HepG2 (cell line): ENCODE measurements around the gene SNX21. TPM values are rescaled to one million over a fixed set of nuclear protein-coding genes. Genes with fewer than 3 reads are reported as not detected.

Experiments used
- DPF2 ChIP-seq: sonication (generic); formaldehyde crosslinking; IDR thresholded peaks from 2 replicates; pipeline ENCODE4 v1.4.0; 2020; ENCODE audit warnings: mild to moderate bottlenecking, low read depth, missing genetic modification reagents, borderline replicate concordance
- ETV5 ChIP-seq: IDR thresholded peaks from 2 replicates; pipeline ENCODE4 v1.6.1; 2018; ENCODE audit warnings: missing biosample characterization, missing genetic modification reagents, inconsistent platforms, borderline replicate concordance
- HDAC1 ChIP-seq: sonication (generic); formaldehyde crosslinking; IDR thresholded peaks from 2 replicates; pipeline ENCODE4 v1.5.1; 2020; ENCODE audit warnings: mild to moderate bottlenecking, missing genetic modification reagents
- HES4 ChIP-seq: sonication (generic); formaldehyde crosslinking; IDR thresholded peaks from 2 replicates; pipeline ENCODE4 v1.9.0; 2021; ENCODE audit warnings: mild to moderate bottlenecking, missing genetic modification reagents, borderline replicate concordance
- HNRNPUL1 ChIP-seq: fragments of 200-400 bp; formaldehyde crosslinking; IDR thresholded peaks from 2 replicates; pipeline ENCODE4 v1.6.1; 2017; ENCODE audit warnings: low read depth, mild to moderate bottlenecking, low read length, moderate library complexity
- HOXA5 ChIP-seq: sonication (generic); formaldehyde crosslinking; IDR thresholded peaks from 2 replicates; pipeline ENCODE4 v1.4.0; 2020; ENCODE audit warnings: missing genetic modification reagents
- KLF16 ChIP-seq, 2 experiments: sonication (generic) in 1 of 2; formaldehyde crosslinking in 1 of 2; IDR thresholded peaks; 2 replicates each; pipeline versions ENCODE4 v1.6.1 to v1.8.0; 2016 to 2023; ENCODE audit warnings: missing genetic modification reagents in 2 of 2, missing compliant biosample characterization in 1 of 2
- MAFG ChIP-seq: sonication (generic); formaldehyde crosslinking; IDR thresholded peaks from 2 replicates; pipeline ENCODE4 v1.5.1; 2020; ENCODE audit warnings: mild to moderate bottlenecking, missing genetic modification reagents
- MAZ ChIP-seq, 2 experiments: sonication (generic) in 1 of 2; formaldehyde crosslinking in 1 of 2; IDR thresholded peaks; 2 replicates each; pipeline versions ENCODE4 v1.5.0 to v1.6.1; 2012 to 2020; ENCODE audit warnings: low read depth in 2 of 2, mild to moderate bottlenecking in 2 of 2, borderline replicate concordance in 1 of 2, improper control_type of control experiment in 1 of 2, low read length in 1 of 2, missing genetic modification reagents in 1 of 2, moderate library complexity in 1 of 2
- NPAS2 ChIP-seq: sonication (generic); formaldehyde crosslinking; IDR thresholded peaks from 2 replicates; pipeline ENCODE4 v1.8.0; 2022; ENCODE audit warnings: mild to moderate bottlenecking, missing genetic modification reagents, borderline replicate concordance
- NR1H2 ChIP-seq: sonication (generic); formaldehyde crosslinking; IDR thresholded peaks from 2 replicates; pipeline ENCODE4 v1.8.1; 2022; ENCODE audit warnings: low read depth, missing genetic modification reagents, borderline replicate concordance
- SOX5 ChIP-seq: IDR thresholded peaks from 2 replicates; pipeline ENCODE4 v1.6.1; 2016; ENCODE audit warnings: borderline replicate concordance
- ZNF230 ChIP-seq: sonication (generic); formaldehyde crosslinking; IDR thresholded peaks from 2 replicates; pipeline ENCODE4 v1.4.0; 2020; ENCODE audit warnings: mild to moderate bottlenecking, missing genetic modification reagents
- ZNF607 ChIP-seq: sonication (generic); formaldehyde crosslinking; IDR thresholded peaks from 2 replicates; pipeline ENCODE4 v1.5.1; 2020; ENCODE audit warnings: missing genetic modification reagents, mild to moderate bottlenecking, borderline replicate concordance
- polyA plus RNA-seq, 8 experiments: library from polyadenylated mRNA; depleted of rRNA in 3 of 8; stranded (reverse) in 7 of 8; unstranded in 1 of 8; fragments of >200 nt; fragmentation: Illumina TruSeq in 4 of 8; extraction: Trizol in 4 of 8; gene quantifications; 2 replicates each; pipeline versions ENCODE4 v1.2.1 to v1.2.3, GENCODE V29; 2011 to 2016; ENCODE audit warnings: low read depth in 4 of 8, missing spikeins in 1 of 8, mixed read lengths in 1 of 8; ENCODE audit not compliant: insufficient read depth in 1 of 8
- total RNA-seq, 5 experiments: library from RNA; depleted of rRNA; stranded (reverse); fragments of >200 nt; fragmentation: Illumina TruSeq; extraction: Trizol; gene quantifications; 2 replicates each; pipeline ENCODE4 v1.2.3, GENCODE V29; 2016; ENCODE audit warnings: low read depth in 1 of 5
- TF ChIP-seq, protein P1 (sequence below): sonication (generic); formaldehyde crosslinking; IDR thresholded peaks from 2 replicates; pipeline ENCODE4 v1.4.0; 2020; ENCODE audit warnings: mild to moderate bottlenecking, missing genetic modification reagents, borderline replicate concordance
- TF ChIP-seq, protein P2 (sequence below): sonication (generic); formaldehyde crosslinking; IDR thresholded peaks from 2 replicates; pipeline ENCODE4 v1.4.0; 2020; ENCODE audit warnings: missing genetic modification reagents
- TF ChIP-seq, protein P3 (sequence below): sonication (generic); formaldehyde crosslinking; IDR thresholded peaks from 2 replicates; pipeline ENCODE4 v1.5.0; 2020; ENCODE audit warnings: mild to moderate bottlenecking, low read depth, missing genetic modification reagents, borderline replicate concordance
- TF ChIP-seq, protein P4 (sequence below): sonication (generic); formaldehyde crosslinking; IDR thresholded peaks from 2 replicates; pipeline ENCODE4 v1.4.0; 2020; ENCODE audit warnings: missing genetic modification reagents, borderline replicate concordance

Gene SNX21
- total and polyA plus RNA-seq, 2 of the 13 experiments (the other 11 are each of a cell fraction or from before 2014, with no cell fraction given) = 7.7 to 12.8 TPM

DNA sequence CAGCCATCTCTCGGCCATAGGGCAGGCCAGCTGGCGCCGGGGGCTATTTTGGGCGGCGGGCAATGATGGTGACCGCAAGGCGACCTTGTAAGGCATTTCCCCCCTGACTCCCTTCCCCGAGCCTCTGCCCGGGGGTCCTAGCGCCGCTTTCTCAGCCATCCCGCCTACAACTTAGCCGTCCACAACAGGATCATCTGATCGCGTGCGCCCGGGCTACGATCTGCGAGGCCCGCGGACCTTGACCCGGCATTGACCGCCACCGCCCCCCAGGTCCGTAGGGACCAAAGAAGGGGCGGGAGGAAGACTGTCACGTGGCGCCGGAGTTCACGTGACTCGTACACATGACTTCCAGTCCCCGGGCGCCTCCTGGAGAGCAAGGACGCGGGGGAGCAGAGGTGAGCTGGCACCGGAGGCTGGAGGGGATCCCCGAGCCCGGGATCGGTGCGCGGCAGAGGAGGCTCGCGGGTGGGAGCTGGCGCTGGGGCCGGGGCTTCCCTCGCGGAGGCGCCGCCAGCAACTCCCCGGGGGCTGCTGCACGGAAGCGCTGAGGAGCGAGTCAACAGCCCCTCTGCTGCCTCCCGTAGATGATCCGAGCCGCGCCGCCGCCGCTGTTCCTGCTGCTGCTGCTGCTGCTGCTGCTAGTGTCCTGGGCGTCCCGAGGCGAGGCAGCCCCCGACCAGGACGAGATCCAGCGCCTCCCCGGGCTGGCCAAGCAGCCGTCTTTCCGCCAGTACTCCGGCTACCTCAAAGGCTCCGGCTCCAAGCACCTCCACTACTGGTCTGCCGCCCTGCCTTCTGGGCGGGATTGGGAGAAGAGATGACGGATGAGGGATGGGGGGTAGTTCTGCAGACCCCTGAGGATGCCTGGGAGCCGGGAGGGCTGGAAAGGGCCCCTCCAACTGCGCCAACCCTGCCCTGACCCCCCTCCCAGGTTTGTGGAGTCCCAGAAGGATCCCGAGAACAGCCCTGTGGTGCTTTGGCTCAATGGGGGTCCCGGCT is 57.7 kb downstream of the SNX21 start, which contains the start of the genes CTSA and NEURL2 (continued):
- TF ChIP-seq, protein P1, sequence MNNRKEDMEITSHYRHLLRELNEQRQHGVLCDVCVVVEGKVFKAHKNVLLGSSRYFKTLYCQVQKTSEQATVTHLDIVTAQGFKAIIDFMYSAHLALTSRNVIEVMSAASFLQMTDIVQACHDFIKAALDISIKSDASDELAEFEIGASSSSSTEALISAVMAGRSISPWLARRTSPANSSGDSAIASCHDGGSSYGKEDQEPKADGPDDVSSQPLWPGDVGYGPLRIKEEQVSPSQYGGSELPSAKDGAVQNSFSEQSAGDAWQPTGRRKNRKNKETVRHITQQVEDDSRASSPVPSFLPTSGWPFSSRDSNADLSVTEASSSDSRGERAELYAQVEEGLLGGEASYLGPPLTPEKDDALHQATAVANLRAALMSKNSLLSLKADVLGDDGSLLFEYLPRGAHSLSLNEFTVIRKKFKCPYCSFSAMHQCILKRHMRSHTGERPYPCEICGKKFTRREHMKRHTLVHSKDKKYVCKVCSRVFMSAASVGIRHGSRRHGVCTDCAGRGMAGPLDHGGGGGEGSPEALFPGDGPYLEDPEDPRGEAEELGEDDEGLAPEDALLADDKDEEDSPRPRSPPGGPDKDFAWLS (CRISPR knock-in tag) = peak; percentile 98
- TF ChIP-seq HDAC1 (CRISPR knock-in tag) (peak; percentile 100), HNRNPUL1 (peak; percentile 80; the same call in 1 of the 2 replicates), ZNF607 (peak; percentile 98), ETV5 (CRISPR knock-in tag) (peak; percentile 91), HES4 (CRISPR knock-in tag) (peak; percentile 87), ZNF230 (CRISPR knock-in tag) (peak; percentile 100), NPAS2 (peak; percentile 96; the same call in 1 of the 2 replicates), MAZ (IDR thresholded peaks at IDR 0.05; ENCODE audit: borderline replicate concordance, low read depth, low read length) (peak; percentile 80), MAZ (CRISPR knock-in tag; IDR thresholded peaks at IDR 0.05; ENCODE audit: low read depth) (peak; percentile 100), DPF2 (CRISPR knock-in tag) (peak; percentile 76), NR1H2 (CRISPR knock-in tag) (peak; percentile 97), KLF16 (CRISPR knock-in tag; IDR thresholded peaks at IDR 0.05) (peak; percentile 99 to 100), HOXA5 (peak; percentile 98), SOX5 (peak; percentile 92), MAFG (no peak)
- TF ChIP-seq, protein P2, sequence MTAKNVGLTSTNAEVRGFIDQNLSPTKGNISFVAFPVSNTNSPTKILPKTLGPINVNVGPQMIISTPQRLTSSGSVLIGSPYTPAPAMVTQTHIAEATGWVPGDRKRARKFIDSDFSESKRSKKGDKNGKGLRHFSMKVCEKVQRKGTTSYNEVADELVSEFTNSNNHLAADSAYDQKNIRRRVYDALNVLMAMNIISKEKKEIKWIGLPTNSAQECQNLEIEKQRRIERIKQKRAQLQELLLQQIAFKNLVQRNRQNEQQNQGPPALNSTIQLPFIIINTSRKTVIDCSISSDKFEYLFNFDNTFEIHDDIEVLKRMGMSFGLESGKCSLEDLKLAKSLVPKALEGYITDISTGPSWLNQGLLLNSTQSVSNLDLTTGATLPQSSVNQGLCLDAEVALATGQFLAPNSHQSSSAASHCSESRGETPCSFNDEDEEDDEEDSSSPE (CRISPR knock-in tag) = peak; percentile 99
- TF ChIP-seq, protein P3, sequence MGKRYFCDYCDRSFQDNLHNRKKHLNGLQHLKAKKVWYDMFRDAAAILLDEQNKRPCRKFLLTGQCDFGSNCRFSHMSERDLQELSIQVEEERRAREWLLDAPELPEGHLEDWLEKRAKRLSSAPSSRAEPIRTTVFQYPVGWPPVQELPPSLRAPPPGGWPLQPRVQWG (CRISPR knock-in tag) = 0 out of 2 replicates have a peak, but pooled peaks have one; percentile 86
- TF ChIP-seq, protein P4, sequence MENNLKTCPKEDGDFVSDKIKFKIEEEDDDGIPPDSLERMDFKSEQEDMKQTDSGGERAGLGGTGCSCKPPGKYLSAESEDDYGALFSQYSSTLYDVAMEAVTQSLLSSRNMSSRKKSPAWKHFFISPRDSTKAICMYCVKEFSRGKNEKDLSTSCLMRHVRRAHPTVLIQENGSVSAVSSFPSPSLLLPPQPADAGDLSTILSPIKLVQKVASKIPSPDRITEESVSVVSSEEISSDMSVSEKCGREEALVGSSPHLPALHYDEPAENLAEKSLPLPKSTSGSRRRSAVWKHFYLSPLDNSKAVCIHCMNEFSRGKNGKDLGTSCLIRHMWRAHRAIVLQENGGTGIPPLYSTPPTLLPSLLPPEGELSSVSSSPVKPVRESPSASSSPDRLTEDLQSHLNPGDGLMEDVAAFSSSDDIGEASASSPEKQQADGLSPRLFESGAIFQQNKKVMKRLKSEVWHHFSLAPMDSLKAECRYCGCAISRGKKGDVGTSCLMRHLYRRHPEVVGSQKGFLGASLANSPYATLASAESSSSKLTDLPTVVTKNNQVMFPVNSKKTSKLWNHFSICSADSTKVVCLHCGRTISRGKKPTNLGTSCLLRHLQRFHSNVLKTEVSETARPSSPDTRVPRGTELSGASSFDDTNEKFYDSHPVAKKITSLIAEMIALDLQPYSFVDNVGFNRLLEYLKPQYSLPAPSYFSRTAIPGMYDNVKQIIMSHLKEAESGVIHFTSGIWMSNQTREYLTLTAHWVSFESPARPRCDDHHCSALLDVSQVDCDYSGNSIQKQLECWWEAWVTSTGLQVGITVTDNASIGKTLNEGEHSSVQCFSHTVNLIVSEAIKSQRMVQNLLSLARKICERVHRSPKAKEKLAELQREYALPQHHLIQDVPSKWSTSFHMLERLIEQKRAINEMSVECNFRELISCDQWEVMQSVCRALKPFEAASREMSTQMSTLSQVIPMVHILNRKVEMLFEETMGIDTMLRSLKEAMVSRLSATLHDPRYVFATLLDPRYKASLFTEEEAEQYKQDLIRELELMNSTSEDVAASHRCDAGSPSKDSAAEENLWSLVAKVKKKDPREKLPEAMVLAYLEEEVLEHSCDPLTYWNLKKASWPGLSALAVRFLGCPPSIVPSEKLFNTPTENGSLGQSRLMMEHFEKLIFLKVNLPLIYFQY (CRISPR knock-in tag) = peak; percentile 95
